ENCODE data around the gene PLOD3.

The PLOD3 gene

GRCh38 chr7:101189109-101189508, 28.3 kb downstream of the PLOD3 start:
- H3K9me3 ChIP-seq (ENCODE audit: low read length): no peaks in the 10 kb centered on the region
- no peaks in the 10 kb centered on the region for H3K36me3 ChIP-seq (ENCODE audit: insufficient read depth, low read length)
- H3K4me1 ChIP-seq (ENCODE audit: insufficient read depth, low read length): no peaks in the 10 kb centered on the region
- H3K27me3 ChIP-seq (ENCODE audit: control insufficient read depth in 1 of 2, insufficient read depth in 2 of 2, low read length in 2 of 2): no peaks in the 10 kb centered on the region
- H3K4me3 ChIP-seq (ENCODE audit: low read depth in 1 of 2, low read length in 2 of 2): no peak overlapping the region
- no peak overlapping the region for H3K9ac ChIP-seq (ENCODE audit: low read length)
- H3K27ac ChIP-seq (ENCODE audit: low read depth, low read length): no peak overlapping the region

- Histone ChIP-seq H3K4me1 (ENCODE audit: insufficient read depth, low read length) (no peaks in the 10 kb centered on the region), H3K36me3 (ENCODE audit: insufficient read depth, low read length) (no peaks in the 10 kb centered on the region), H3K9me3 (ENCODE audit: low read length) (no peaks in the 10 kb centered on the region), H3K27ac (ENCODE audit: low read depth, low read length) (no peak overlapping the region), H3K27me3 (ENCODE audit: control insufficient read depth in 1 of 2, insufficient read depth in 2 of 2, low read length in 2 of 2) (peaks cover 0 to 9% of the 10 kb centered on the region in 2 donors), H3K9ac (ENCODE audit: low read length) (no peak overlapping the region), H3K4me3 (ENCODE audit: low read depth in 1 of 2, low read length in 2 of 2) (no peak overlapping the region)
These were observed 30.4 kb downstream of the PLOD3 start for GRCh38 chr7:101186844-101187428.

GRCh38 chr7:101186194-101186593, 31.2 kb downstream of the PLOD3 start:
- Histone ChIP-seq H3K9me3 (ENCODE audit: low read length) (no peaks in the 10 kb centered on the region), H3K27ac (ENCODE audit: low read depth, low read length) (no peak overlapping the region), H3K9ac (ENCODE audit: low read length) (no peak overlapping the region), H3K4me1 (ENCODE audit: insufficient read depth, low read length) (no peaks in the 10 kb centered on the region), H3K36me3 (ENCODE audit: insufficient read depth, low read length) (no peaks in the 10 kb centered on the region), H3K4me3 (ENCODE audit: low read depth in 1 of 2, low read length in 2 of 2) (no peak overlapping the region), H3K27me3 (ENCODE audit: control insufficient read depth in 1 of 2, insufficient read depth in 2 of 2, low read length in 2 of 2) (peaks cover 0 to 10% of the 10 kb centered on the region in 2 donors)

GRCh38 chr7:101185258-101185839, 32.0 kb downstream of the PLOD3 start:
- Histone ChIP-seq H3K27ac (ENCODE audit: low read depth, low read length) (no peak overlapping the region), H3K36me3 (ENCODE audit: insufficient read depth, low read length) (no peaks in the 10 kb centered on the region), H3K9me3 (ENCODE audit: low read length) (no peaks in the 10 kb centered on the region), H3K27me3 (ENCODE audit: control insufficient read depth in 1 of 2, insufficient read depth in 2 of 2, low read length in 2 of 2) (peaks cover 4 to 18% of the 10 kb centered on the region in 2 donors), H3K9ac (ENCODE audit: low read length) (no peak overlapping the region), H3K4me1 (ENCODE audit: insufficient read depth, low read length) (no peaks in the 10 kb centered on the region), H3K4me3 (ENCODE audit: low read depth in 1 of 2, low read length in 2 of 2) (no peak overlapping the region)

GRCh38 chr7:101180130-101180755, 37.1 kb downstream of the PLOD3 start, which contains the start of gene NAT16:
Gene NAT16 (minus strand): TSS chr7:101180293. CDS start chr7:101174807, 5,486 bp downstream.
- Histone ChIP-seq H3K9me3 (ENCODE audit: low read length) (no peaks in the 10 kb centered on the region), H3K27me3 (ENCODE audit: control insufficient read depth in 1 of 2, insufficient read depth in 2 of 2, low read length in 2 of 2) (peaks cover 28 to 68% of the 10 kb centered on the region in 2 donors), H3K4me3 (ENCODE audit: low read depth in 1 of 2, low read length in 2 of 2) (no peak within 1 kb of the TSS), H3K4me1 (ENCODE audit: insufficient read depth, low read length) (no peaks in the 10 kb centered on the region), H3K9ac (ENCODE audit: low read length) (no peak within 1 kb of the TSS), H3K27ac (ENCODE audit: low read depth, low read length) (no peak within 1 kb of the TSS), H3K36me3 (ENCODE audit: insufficient read depth, low read length) (no peaks in the 10 kb centered on the region)

- Histone ChIP-seq H3K4me3 (ENCODE audit: low read depth in 1 of 2, low read length in 2 of 2) (no peak overlapping the region), H3K9me3 (ENCODE audit: low read length) (no peaks in the 10 kb centered on the region), H3K36me3 (ENCODE audit: insufficient read depth, low read length) (no peaks in the 10 kb centered on the region), H3K27me3 (ENCODE audit: control insufficient read depth in 1 of 2, insufficient read depth in 2 of 2, low read length in 2 of 2) (peaks cover 28 to 72% of the 10 kb centered on the region in 2 donors), H3K9ac (ENCODE audit: low read length) (no peak overlapping the region), H3K27ac (ENCODE audit: low read depth, low read length) (no peak overlapping the region), H3K4me1 (ENCODE audit: insufficient read depth, low read length) (no peaks in the 10 kb centered on the region)
These were observed 37.7 kb downstream of the PLOD3 start for GRCh38 chr7:101179713-101180112.

- Histone ChIP-seq H3K36me3 (ENCODE audit: insufficient read depth, low read length) (no peaks in the 10 kb centered on the region), H3K9ac (ENCODE audit: low read length) (no peak overlapping the region), H3K4me1 (ENCODE audit: insufficient read depth, low read length) (no peaks in the 10 kb centered on the region), H3K27me3 (ENCODE audit: control insufficient read depth in 1 of 2, insufficient read depth in 2 of 2, low read length in 2 of 2) (peaks cover 33 to 77% of the 10 kb centered on the region in 2 donors), H3K9me3 (ENCODE audit: low read length) (no peaks in the 10 kb centered on the region), H3K4me3 (ENCODE audit: low read depth in 1 of 2, low read length in 2 of 2) (no peak overlapping the region), H3K27ac (ENCODE audit: low read depth, low read length) (no peak overlapping the region)
These were observed 38.3 kb downstream of the PLOD3 start for GRCh38 chr7:101179117-101179516.

GRCh38 chr7:101177644-101178043, 39.7 kb downstream of the PLOD3 start:
- no peak overlapping the region for H3K4me3 ChIP-seq (ENCODE audit: low read depth in 1 of 2, low read length in 2 of 2)
- no peaks in the 10 kb centered on the region for H3K36me3 ChIP-seq (ENCODE audit: insufficient read depth, low read length)
- no peak overlapping the region for H3K27ac ChIP-seq (ENCODE audit: low read depth, low read length)
- no peak overlapping the region for H3K9ac ChIP-seq (ENCODE audit: low read length)
- H3K27me3 ChIP-seq (ENCODE audit: control insufficient read depth in 1 of 2, insufficient read depth in 2 of 2, low read length in 2 of 2): peaks cover 45 to 90% of the 10 kb centered on the region in 2 donors
- H3K9me3 ChIP-seq (ENCODE audit: low read length): no peaks in the 10 kb centered on the region
- peaks cover 6% of the 10 kb centered on the region for H3K4me1 ChIP-seq (ENCODE audit: insufficient read depth, low read length)

GRCh38 chr7:101175664-101176063, 41.7 kb downstream of the PLOD3 start:
- Histone ChIP-seq H3K36me3 (ENCODE audit: insufficient read depth, low read length) (no peaks in the 10 kb centered on the region), H3K27ac (ENCODE audit: low read depth, low read length) (no peak overlapping the region), H3K27me3 (ENCODE audit: control insufficient read depth in 1 of 2, insufficient read depth in 2 of 2, low read length in 2 of 2) (peaks cover 62 to 97% of the 10 kb centered on the region in 2 donors), H3K9ac (ENCODE audit: low read length) (no peak overlapping the region), H3K9me3 (ENCODE audit: low read length) (no peaks in the 10 kb centered on the region), H3K4me3 (ENCODE audit: low read depth in 1 of 2, low read length in 2 of 2) (no peak overlapping the region), H3K4me1 (ENCODE audit: insufficient read depth, low read length) (peaks cover 6% of the 10 kb centered on the region)

- Histone ChIP-seq H3K36me3 (ENCODE audit: insufficient read depth, low read length) (no peaks in the 10 kb centered on the region), H3K4me1 (ENCODE audit: insufficient read depth, low read length) (peaks cover 6% of the 10 kb centered on the region), H3K27me3 (ENCODE audit: control insufficient read depth in 1 of 2, insufficient read depth in 2 of 2, low read length in 2 of 2) (peaks cover 69 to 96% of the 10 kb centered on the region in 2 donors), H3K4me3 (ENCODE audit: low read depth in 1 of 2, low read length in 2 of 2) (no peak overlapping the region), H3K9me3 (ENCODE audit: low read length) (no peaks in the 10 kb centered on the region), H3K27ac (ENCODE audit: low read depth, low read length) (no peak overlapping the region), H3K9ac (ENCODE audit: low read length) (no peak overlapping the region)
These were observed 43.0 kb downstream of the PLOD3 start for GRCh38 chr7:101174322-101174854.

- Histone ChIP-seq H3K4me3 (ENCODE audit: low read depth in 1 of 2, low read length in 2 of 2) (no peak overlapping the region), H3K9me3 (ENCODE audit: low read length) (no peaks in the 10 kb centered on the region), H3K36me3 (ENCODE audit: insufficient read depth, low read length) (no peaks in the 10 kb centered on the region), H3K9ac (ENCODE audit: low read length) (no peak overlapping the region), H3K27me3 (ENCODE audit: control insufficient read depth in 1 of 2, insufficient read depth in 2 of 2, low read length in 2 of 2) (peaks cover 71 to 97% of the 10 kb centered on the region in 2 donors), H3K27ac (ENCODE audit: low read depth, low read length) (no peak overlapping the region), H3K4me1 (ENCODE audit: insufficient read depth, low read length) (peaks cover 6% of the 10 kb centered on the region)
These were observed 43.6 kb downstream of the PLOD3 start for GRCh38 chr7:101173752-101174244.

Data from muscle layer of colon (tissue), 2 donors.